ENCODE results near the gene OGDH. TPM values are rescaled to one million over a fixed set of nuclear protein-coding genes. Genes with fewer than 3 reads are reported as not detected.

The OGDH gene
- total RNA-seq, 1 donor from 2014 or later, result 67.1 TPM

DNA sequence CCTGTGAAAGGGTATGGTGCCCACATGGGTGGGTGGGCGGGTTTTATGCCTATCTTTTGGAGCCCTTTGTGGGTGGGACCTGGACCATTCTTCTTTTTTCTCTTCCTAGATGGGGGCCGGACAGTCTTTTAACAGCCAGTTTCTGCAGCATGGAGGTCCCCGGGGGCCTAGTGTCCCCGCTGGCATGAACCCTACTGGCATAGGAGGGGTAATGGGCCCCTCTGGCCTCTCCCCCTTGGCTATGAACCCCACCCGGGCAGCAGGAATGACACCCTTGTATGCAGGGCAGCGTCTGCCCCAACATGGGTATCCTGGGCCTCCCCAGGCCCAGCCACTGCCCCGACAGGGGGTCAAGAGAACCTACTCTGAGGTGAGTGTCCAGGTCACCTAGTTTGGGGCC, 151.3 kb downstream of the OGDH start:
- no peak overlapping the region for H3K4me3 Mint-ChIP-seq (ENCODE audit: unreplicated experiment)
- DNase-seq (ENCODE audit: low spot score), result no peak
- H3K36me3 Mint-ChIP-seq (ENCODE audit: low read depth, unreplicated experiment), result peaks cover 11% of the 10 kb centered on the region
- H3K9me3 Mint-ChIP-seq (ENCODE audit: unreplicated experiment), result no peaks in the 10 kb centered on the region
- no peak overlapping the region for H3K27ac Mint-ChIP-seq (ENCODE audit: unreplicated experiment)
- peaks cover 5% of the 10 kb centered on the region for H3K27me3 Mint-ChIP-seq (ENCODE audit: unreplicated experiment)
- TF ChIP-seq, protein P1, sequence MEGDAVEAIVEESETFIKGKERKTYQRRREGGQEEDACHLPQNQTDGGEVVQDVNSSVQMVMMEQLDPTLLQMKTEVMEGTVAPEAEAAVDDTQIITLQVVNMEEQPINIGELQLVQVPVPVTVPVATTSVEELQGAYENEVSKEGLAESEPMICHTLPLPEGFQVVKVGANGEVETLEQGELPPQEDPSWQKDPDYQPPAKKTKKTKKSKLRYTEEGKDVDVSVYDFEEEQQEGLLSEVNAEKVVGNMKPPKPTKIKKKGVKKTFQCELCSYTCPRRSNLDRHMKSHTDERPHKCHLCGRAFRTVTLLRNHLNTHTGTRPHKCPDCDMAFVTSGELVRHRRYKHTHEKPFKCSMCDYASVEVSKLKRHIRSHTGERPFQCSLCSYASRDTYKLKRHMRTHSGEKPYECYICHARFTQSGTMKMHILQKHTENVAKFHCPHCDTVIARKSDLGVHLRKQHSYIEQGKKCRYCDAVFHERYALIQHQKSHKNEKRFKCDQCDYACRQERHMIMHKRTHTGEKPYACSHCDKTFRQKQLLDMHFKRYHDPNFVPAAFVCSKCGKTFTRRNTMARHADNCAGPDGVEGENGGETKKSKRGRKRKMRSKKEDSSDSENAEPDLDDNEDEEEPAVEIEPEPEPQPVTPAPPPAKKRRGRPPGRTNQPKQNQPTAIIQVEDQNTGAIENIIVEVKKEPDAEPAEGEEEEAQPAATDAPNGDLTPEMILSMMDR (IDR thresholded peaks at IDR 0.05; ENCODE audit: unreplicated experiment), result no peak
- no peaks in the 10 kb centered on the region for H3K4me1 Mint-ChIP-seq (ENCODE audit: unreplicated experiment)

Other genes starting within 250 kb of the OGDH start
- 97.5 TPM for gene NUDCD3, start 116.0 kb upstream of the OGDH start, total RNA-seq (ENCODE audit: unreplicated experiment)
- not detected for gene NPC1L1, start 65.3 kb upstream of the OGDH start, total RNA-seq (ENCODE audit: unreplicated experiment)
- 71.6 TPM for gene DDX56, start 32.7 kb upstream of the OGDH start, total RNA-seq (ENCODE audit: unreplicated experiment)
- 79.4 TPM for gene TMED4, start 24.4 kb upstream of the OGDH start, total RNA-seq (ENCODE audit: unreplicated experiment)
- 70.9 TPM for gene ZMIZ2, start 142.2 kb downstream of the OGDH start, total RNA-seq (ENCODE audit: unreplicated experiment)
- gene PPIA, start 190.1 kb downstream of the OGDH start, total RNA-seq (ENCODE audit: unreplicated experiment), result 1,721 TPM
- gene H2AZ2, start 241.5 kb downstream of the OGDH start, total RNA-seq (ENCODE audit: unreplicated experiment), result 157 TPM